Hindlimb muscle (tissue), 1 donor: ENCODE data around the gene GPR107. TPM values are rescaled to one million over a fixed set of nuclear protein-coding genes. Genes with fewer than 3 reads are reported as not detected.

Source experiments
- DNase-seq: peaks from one replicate; pipeline ENCODE4 v3.0.0-alpha.2; 2013
- polyA plus RNA-seq: library from polyadenylated mRNA; unstranded; fragments of 120-200 nt; gene quantifications from one replicate; pipeline ENCODE4 v1.2.1, GENCODE V29; 2013; ENCODE audit not compliant: insufficient read length

The GPR107 gene
- polyA plus RNA-seq, 1 donor: 33.9 TPM

DNA sequence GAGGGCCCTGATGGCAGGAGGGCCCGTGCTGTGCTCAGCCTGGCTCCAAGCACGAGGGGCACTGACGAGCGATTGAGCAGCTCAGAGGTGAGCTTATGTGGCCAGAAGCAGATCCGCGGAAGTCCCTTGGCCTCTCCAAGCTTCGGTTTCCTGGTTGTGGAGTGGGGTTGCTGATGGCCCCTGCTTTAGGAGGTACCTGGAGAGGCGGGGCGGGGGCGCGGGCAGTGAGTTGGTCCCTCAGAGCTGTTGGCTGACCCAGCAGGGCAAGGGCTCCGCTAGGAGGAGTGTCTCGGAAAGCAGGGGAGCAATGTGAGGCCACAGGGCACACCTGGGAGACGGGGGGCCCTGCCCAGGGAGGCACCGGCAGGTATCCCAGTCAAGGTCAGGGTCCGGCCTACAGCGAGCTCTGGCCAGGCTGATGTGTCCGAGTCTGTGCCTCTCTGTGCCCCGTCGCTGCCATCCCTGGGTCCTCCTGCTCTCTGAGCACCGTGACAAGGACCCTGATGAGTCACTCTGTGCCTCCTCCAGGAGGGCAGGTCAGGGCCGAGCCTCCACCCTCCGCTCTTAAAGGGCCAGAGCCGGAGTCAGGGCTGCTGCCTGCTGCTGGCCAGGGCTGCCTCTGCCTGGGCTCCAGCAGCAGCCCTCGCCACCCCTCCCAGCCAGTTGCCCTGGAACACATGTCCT lies 133.3 kb downstream of the GPR107 start:
- no peak for DNase-seq

DNA sequence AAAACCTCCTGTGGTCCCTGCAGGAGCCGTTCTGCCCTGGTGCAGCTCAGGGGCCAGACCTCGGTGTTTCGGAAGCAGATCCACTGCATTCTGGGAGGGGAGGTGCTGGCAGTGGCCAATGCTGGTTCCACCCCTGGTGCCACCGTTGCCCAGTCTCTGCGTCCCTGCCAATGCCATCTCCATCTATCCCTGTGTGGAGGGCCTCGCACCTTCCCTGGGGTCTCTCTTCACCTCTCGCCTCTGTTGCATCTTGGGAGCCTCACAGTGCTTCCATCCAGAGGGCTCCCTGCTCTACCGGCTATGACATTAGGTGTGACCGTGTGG lies 133.8 kb downstream of the GPR107 start:
- DNase-seq: no peak

DNA sequence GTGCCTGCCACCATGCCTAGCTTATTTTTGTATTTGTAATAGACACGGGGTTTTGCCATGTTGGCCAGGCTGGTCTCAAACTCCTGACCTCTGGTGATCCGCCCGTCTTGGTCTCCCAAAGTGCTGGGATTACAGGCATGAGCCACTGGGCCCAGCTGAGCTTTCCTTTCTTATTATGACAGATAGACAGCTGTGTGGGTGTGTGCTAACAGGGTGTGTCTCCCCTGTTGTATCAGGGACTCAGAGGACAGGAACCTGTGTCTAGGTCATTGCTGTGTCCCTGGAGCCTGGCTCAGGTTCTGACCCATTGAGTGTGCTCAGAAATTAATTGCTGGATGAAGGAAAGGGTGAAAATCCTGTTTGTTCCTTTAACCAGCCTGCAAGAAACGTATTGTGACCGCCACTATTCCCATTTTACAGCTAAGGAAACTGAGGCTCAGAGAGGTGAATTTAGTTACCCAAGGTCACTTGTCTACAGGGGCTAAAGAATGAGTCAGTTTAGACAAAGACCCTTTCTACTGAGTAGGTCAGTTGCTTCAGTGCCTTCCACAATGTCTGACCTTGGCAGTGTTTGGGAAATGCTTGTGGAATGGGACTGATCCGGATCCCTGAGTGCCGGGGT lies 135.3 kb downstream of the GPR107 start:
- no peak for DNase-seq

Other genes starting within 250 kb of the GPR107 start
- 21.6 TPM for gene TOR1A, start 229.8 kb upstream of the GPR107 start, polyA plus RNA-seq
- gene C9orf78, start 218.6 kb upstream of the GPR107 start, polyA plus RNA-seq: 37.0 TPM
- gene USP20, start 218.4 kb upstream of the GPR107 start, polyA plus RNA-seq: 17.5 TPM
- 19.8 TPM for gene FNBP1, start 10.7 kb upstream of the GPR107 start, polyA plus RNA-seq
- gene NCS1, start 118.5 kb downstream of the GPR107 start, polyA plus RNA-seq: 73.8 TPM
- 7.5 TPM for gene HMCN2, start 211.9 kb downstream of the GPR107 start, polyA plus RNA-seq